Lung (tissue), 12 donors: ENCODE measurements around the gene RNPEPL1. TPM values are rescaled to one million over a fixed set of nuclear protein-coding genes. Genes with fewer than 3 reads are reported as not detected.

Experiments
- ATAC-seq: fragments of 200-7000 bp; cut with Tn5 transposase; one replicate; pipeline ENCODE4 v1.9.1; 2020; ENCODE audit warnings: moderate number of reproducible peaks; ENCODE audit not compliant: insufficient read depth, low FRiP score
- DNase-seq, 3 donors: peaks; one replicate each; pipeline ENCODE4 v3.0.0-alpha.2; 2013 to 2017
- H3K27ac ChIP-seq, 2 donors: one replicate each; pipeline ENCODE4 v1.5.1; 2013; ENCODE audit warnings: mild to moderate bottlenecking in 2 of 2, moderate library complexity in 2 of 2, control low read depth in 1 of 2, inconsistent platforms in 1 of 2, low read depth in 1 of 2, low read length in 1 of 2
- H3K27me3 ChIP-seq, 3 donors: one replicate each; pipeline ENCODE4 v1.5.1; 2013; ENCODE audit warnings: low read length in 2 of 3; ENCODE audit not compliant: control insufficient read depth in 3 of 3, insufficient read depth in 3 of 3
- H3K36me3 ChIP-seq, 4 donors: one replicate each; pipeline ENCODE4 v1.5.1; 2013; ENCODE audit warnings: low read length in 4 of 4, mild to moderate bottlenecking in 1 of 4, moderate library complexity in 1 of 4; ENCODE audit not compliant: control insufficient read depth in 4 of 4, insufficient read depth in 4 of 4
- H3K4me1 ChIP-seq, 5 donors: one replicate each; pipeline ENCODE4 v1.5.1; 2013; ENCODE audit warnings: low read length in 5 of 5, mild to moderate bottlenecking in 2 of 5, moderate library complexity in 1 of 5; ENCODE audit not compliant: control insufficient read depth in 5 of 5, insufficient read depth in 5 of 5
- H3K4me3 ChIP-seq: one replicate; pipeline ENCODE4 v1.5.1; 2013; ENCODE audit warnings: mild to moderate bottlenecking, control low read depth, moderate library complexity
- H3K9ac ChIP-seq, 2 donors: one replicate each; pipeline ENCODE4 v1.5.1; 2013; ENCODE audit warnings: low read length in 2 of 2, control low read depth in 1 of 2; ENCODE audit not compliant: insufficient read depth in 1 of 2
- H3K9me3 ChIP-seq, 4 donors: one replicate each; pipeline ENCODE4 v1.5.1; 2013; ENCODE audit warnings: low read length in 3 of 4, mild to moderate bottlenecking in 1 of 4, moderate library complexity in 1 of 4; ENCODE audit not compliant: control insufficient read depth in 4 of 4, insufficient read depth in 3 of 4
- WGBS, 2 donors: extraction: QIAGEN DNeasy Blood & Tissue Kit; methylation state at CpG; one replicate each; pipeline ENCODE4 v1.1.7; 2013; 5-methylcytosine and 5-hydroxymethylcytosine counted together
- polyA plus RNA-seq, 2 donors: library from polyadenylated mRNA; stranded (reverse); fragments of 200-250 nt; gene quantifications; one replicate each; pipeline ENCODE4 v1.2.1, GENCODE V29; 2013
- total RNA-seq, 2 donors: library from RNA; depleted of rRNA in 1 of 2; stranded (reverse); fragments of >200 nt in 1 of 2; gene quantifications; one replicate each; pipeline ENCODE4 v1.2.1, GENCODE V29; 2014 to 2021
- TF ChIP-seq, protein P1 (sequence below): IDR thresholded peaks from 2 replicates; pipeline ENCODE4 v1.5.1; 2012; ENCODE audit warnings: mild to moderate bottlenecking; ENCODE audit errors: control extremely low read depth, extremely low read depth
- donor health status: control.
- donor health status: control.
- donor health status: Bipolar disorder and iron deficiency.
- donor health status: healthy.
- donor health status: DM: yes; HTN: yes; CAD: no.

RNPEPL1 gene
- total and polyA plus RNA-seq, 4 donors, result 24.5 to 235 (median 88.2) TPM

DNA sequence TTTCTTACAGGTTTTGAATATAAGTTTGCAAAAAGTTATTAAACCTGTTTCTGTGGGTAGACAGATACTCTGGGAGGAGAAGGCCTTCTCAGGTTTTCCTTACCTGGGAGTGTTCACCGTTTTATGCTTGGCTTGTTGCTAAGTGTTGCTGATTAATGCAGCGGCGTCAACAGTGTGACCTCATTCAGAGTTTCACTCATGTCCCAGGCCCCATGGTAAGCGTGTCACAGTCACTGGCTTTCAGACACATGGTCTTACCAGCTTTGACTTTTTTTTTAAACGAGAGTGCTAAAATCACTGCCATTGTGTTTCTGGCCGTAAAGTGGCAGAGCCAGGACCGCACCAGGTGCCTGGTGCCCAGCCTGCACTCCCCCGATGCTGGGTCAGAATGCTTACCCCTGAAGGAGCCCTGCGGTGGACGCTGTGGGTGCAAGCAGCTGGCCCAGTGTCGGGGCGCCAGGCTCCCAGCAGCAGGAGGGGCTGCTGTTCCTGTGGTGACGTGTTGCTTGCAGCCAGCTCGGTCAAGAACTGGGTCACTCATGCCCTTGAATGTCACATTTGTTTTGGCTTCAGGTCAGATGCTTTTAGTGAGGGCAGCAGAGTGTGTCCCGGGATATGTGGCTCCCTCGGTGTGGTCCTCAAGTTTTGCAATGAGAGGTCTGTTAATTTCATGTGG is 21.7 kb downstream of the RNPEPL1 start:
- no peaks in the 10 kb centered on the region for H3K27me3 ChIP-seq
- H3K27ac ChIP-seq, result no peak overlapping the region
- peaks cover 0 to 33% (median 13%) of the 10 kb centered on the region in 5 donors for H3K4me1 ChIP-seq
- peaks cover 0 to 39% (median 6%) of the 10 kb centered on the region in 4 donors for H3K36me3 ChIP-seq
- ATAC-seq (no peak), DNase-seq (no peak)
- H3K4me3 ChIP-seq, result no peak overlapping the region
- TF ChIP-seq, protein P1, sequence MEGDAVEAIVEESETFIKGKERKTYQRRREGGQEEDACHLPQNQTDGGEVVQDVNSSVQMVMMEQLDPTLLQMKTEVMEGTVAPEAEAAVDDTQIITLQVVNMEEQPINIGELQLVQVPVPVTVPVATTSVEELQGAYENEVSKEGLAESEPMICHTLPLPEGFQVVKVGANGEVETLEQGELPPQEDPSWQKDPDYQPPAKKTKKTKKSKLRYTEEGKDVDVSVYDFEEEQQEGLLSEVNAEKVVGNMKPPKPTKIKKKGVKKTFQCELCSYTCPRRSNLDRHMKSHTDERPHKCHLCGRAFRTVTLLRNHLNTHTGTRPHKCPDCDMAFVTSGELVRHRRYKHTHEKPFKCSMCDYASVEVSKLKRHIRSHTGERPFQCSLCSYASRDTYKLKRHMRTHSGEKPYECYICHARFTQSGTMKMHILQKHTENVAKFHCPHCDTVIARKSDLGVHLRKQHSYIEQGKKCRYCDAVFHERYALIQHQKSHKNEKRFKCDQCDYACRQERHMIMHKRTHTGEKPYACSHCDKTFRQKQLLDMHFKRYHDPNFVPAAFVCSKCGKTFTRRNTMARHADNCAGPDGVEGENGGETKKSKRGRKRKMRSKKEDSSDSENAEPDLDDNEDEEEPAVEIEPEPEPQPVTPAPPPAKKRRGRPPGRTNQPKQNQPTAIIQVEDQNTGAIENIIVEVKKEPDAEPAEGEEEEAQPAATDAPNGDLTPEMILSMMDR, result no peak
- 85 to 95% methylated on average over 16 of the region's 16 CpGs for WGBS, 2 donors
- H3K9ac ChIP-seq, result no peak overlapping the region
- H3K9me3 ChIP-seq, result no peaks in the 10 kb centered on the region

DNA sequence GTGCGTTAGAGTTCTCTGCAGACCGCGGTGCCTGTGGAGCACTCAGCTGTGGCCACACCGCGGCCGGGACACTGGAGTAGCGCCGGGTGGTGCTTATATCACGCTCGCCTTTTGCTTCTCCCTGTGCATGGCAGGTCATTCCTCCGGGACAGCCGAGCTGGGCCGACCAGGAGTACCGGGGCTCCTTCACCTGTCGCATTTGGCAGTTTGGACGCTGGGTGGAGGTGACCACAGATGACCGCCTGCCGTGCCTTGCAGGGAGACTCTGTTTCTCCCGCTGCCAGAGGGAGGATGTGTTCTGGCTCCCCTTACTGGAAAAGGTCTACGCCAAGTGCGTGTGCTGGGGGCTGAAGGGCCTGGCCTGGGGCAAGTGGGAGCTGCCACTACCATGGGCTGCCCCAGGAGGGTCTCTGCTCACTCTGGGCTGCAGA is 22.4 kb downstream of the RNPEPL1 start:
- Histone ChIP-seq H3K9me3 (no peaks in the 10 kb centered on the region), H3K9ac (no peak overlapping the region), H3K36me3 (peaks cover 0 to 45% (median 6%) of the 10 kb centered on the region in 4 donors), H3K4me1 (peaks cover 0 to 31% (median 7%) of the 10 kb centered on the region in 5 donors), H3K4me3 (no peak overlapping the region), H3K27ac (no peak overlapping the region), H3K27me3 (no peaks in the 10 kb centered on the region)
- TF ChIP-seq, protein P1, result no peak
- DNase-seq (no peak), ATAC-seq (no peak)
- 97% methylated on average over 21 of the region's 21 CpGs for WGBS, 2 donors

DNA sequence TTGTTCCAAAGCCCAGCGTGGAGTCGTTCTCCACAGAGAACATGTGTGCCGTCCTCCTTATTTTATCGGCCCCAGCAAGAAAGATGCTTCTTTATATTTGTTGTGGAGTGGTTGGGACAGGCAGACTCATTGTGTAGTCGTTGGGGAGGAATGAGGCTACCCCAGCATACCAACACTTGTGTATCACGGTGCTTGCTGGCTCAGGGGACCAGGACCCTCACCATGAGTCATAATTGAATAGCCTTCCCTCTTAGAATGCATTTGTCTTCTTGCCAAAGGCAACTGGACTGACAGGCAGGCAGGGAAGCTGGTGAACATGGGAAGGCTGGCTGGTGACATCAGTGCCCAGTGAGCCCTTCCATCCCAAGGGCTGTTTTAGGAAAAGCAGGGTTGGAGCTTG is 22.9 kb downstream of the RNPEPL1 start:
- no peak for DNase-seq
- WGBS, 2 donors, result 93 to 94% methylated on average over 6 of the region's 6 CpGs
- Histone ChIP-seq H3K27ac (no peak overlapping the region), H3K27me3 (no peaks in the 10 kb centered on the region), H3K9ac (no peak overlapping the region), H3K36me3 (peaks cover 0 to 49% (median 4%) of the 10 kb centered on the region in 4 donors), H3K4me3 (no peak overlapping the region), H3K9me3 (no peaks in the 10 kb centered on the region), H3K4me1 (peaks cover 0 to 30% (median 7%) of the 10 kb centered on the region in 5 donors)
- TF ChIP-seq, protein P1, result no peak
- ATAC-seq, result no peak
